Ovary (tissue), 9 donors: Measurements from ENCODE around the gene ORMDL2. TPM values are rescaled to one million over a fixed set of nuclear protein-coding genes. Genes with fewer than 3 reads are reported as not detected.

ENCODE experiments used
- DNase-seq, 5 donors: peaks; one replicate each; pipeline ENCODE4 v3.0.0-alpha.2; 2019 to 2020
- H3K27ac ChIP-seq, 2 donors: fragments of 200-600 bp; one replicate each; pipeline versions ENCODE4 v1.5.1 to v1.8.0; 2019 to 2022
- H3K27me3 ChIP-seq: fragments of 200-600 bp; one replicate; pipeline ENCODE4 v1.8.0; 2022
- H3K36me3 ChIP-seq: fragments of 200-600 bp; sonication (generic); one replicate; pipeline ENCODE4 v1.5.1; 2019
- H3K4me1 ChIP-seq: one replicate; pipeline ENCODE4 v1.8.1; 2013; ENCODE audit warnings: mild to moderate bottlenecking, moderate library complexity; ENCODE audit not compliant: insufficient read depth
- H3K4me3 ChIP-seq: fragments of 200-600 bp; sonication (generic); one replicate; pipeline ENCODE4 v1.5.1; 2017
- H3K9me3 ChIP-seq, 2 donors: fragments of 200-600 bp in 1 of 2; sonication (generic) in 1 of 2; one replicate each; pipeline versions ENCODE4 v1.5.1 to v1.8.1; 2013 to 2019; ENCODE audit warnings: mild to moderate bottlenecking in 1 of 2, moderate library complexity in 1 of 2
- CTCF ChIP-seq, 3 donors: fragments of 450-650 bp in 2 of 3; fragments of 200-600 bp in 1 of 3; IDR thresholded peaks; one replicate each; pipeline versions ENCODE4 v1.5.1 to v1.8.0; 2016 to 2022; ENCODE audit warnings: antibody characterized with exemption in 3 of 3, mild to moderate bottlenecking in 1 of 3
- EP300 ChIP-seq: sonication (generic); formaldehyde crosslinking; IDR thresholded peaks from one replicate; pipeline ENCODE4 v1.6.1; 2017; ENCODE audit warnings: antibody characterized with exemption
- POLR2A ChIP-seq: fragments of 450-650 bp; IDR thresholded peaks from one replicate; pipeline ENCODE4 v1.6.1; 2017; ENCODE audit warnings: antibody characterized with exemption, mild to moderate bottlenecking, moderate library complexity
- WGBS, 3 donors: extraction: QIAGEN DNeasy Blood & Tissue Kit in 1 of 3; methylation state at CpG; one replicate each; pipeline versions ENCODE4 v1.1.5 to v1.1.7; 2013 to 2017; 5-methylcytosine and 5-hydroxymethylcytosine counted together
- intact Hi-C, 4 donors: fragments of 100-400 bp; cut with DNase I; formaldehyde crosslinking; loops; one replicate each; pipeline versions ENCODE4 v1.11.0 to v1.15.1; 2022 to 2023
- polyA plus RNA-seq, 2 donors: library from polyadenylated mRNA; stranded (reverse); fragments of 200-250 nt in 1 of 2; fragments of 350-450 nt in 1 of 2; fragmentation: Illumina TruSeq in 1 of 2; extraction: RNeasy Lipid Tissue Mini Kit (QIAGEN cat#74804) in 1 of 2; gene quantifications; one replicate each; pipeline ENCODE4 v1.2.3, GENCODE V29; 2013 to 2014
- total RNA-seq, 7 donors: library from RNA; depleted of rRNA in 2 of 7; stranded (reverse); fragments of >200 nt in 2 of 7; fragmentation: NEBNext Ultra II Directional in 3 of 7; extraction: Animal tissue kit (Norgen Biotek cat#: 25700) in 3 of 7; gene quantifications; one replicate each; pipeline versions ENCODE4 v1.1.0 to v1.2.4, GENCODE V29; 2016 to 2023
- donor health status: DM: no; HTN: no; CAD: no; lungs with moderate emphysema.
- donor health status: DM: no; HTN: no; CAD: no.
- donor health status: Bipolar disorder and iron deficiency.
- donor health status: DM: yes; HTN: yes; CAD: no.
- donor health status: DM: no; HTN: no; CAD: no.
- donor health status: DM: yes; HTN: yes; CAD: no.

ORMDL2 gene
- total and polyA plus RNA-seq, 9 donors, result 8.6 to 38.9 (median 20.8) TPM

GRCh38 chr12:55818140-55818728, 393 bp downstream of the ORMDL2 start:
- Histone ChIP-seq H3K9me3 (no peaks in the 10 kb centered on the region), H3K4me3 (peak overlapping the region; percentile 63), H3K27ac (peak overlapping the region in 1 of 2 donors; percentile 18), H3K4me1 (peaks cover 3% of the 10 kb centered on the region), H3K36me3 (no peaks in the 10 kb centered on the region), H3K27me3 (no peaks in the 10 kb centered on the region)
- TF ChIP-seq CTCF (IDR thresholded peaks at IDR 0.05), result no peak
- peak; percentile 51 for TF ChIP-seq POLR2A
- intact Hi-C loops, result loop anchor here in 2 of 4 donors (5.0 to 10.0 kb wide), 2 partner anchors 63 to 71 kb away; no protein-coding TSS in a partner anchor
- 1% methylated on average over 17 of the region's 17 CpGs for WGBS, 3 donors
- DNase-seq, result no peak

GRCh38 chr12:55818886-55819285, 1.0 kb downstream of the ORMDL2 start:
- 51 to 65% (median 59%) methylated on average over 6 of the region's 6 CpGs for WGBS, 3 donors
- no peak for DNase-seq
- Histone ChIP-seq H3K4me3 (no peak overlapping the region), H3K36me3 (no peaks in the 10 kb centered on the region), H3K27ac (no peak overlapping the region), H3K4me1 (peaks cover 3% of the 10 kb centered on the region), H3K9me3 (no peaks in the 10 kb centered on the region), H3K27me3 (no peaks in the 10 kb centered on the region)
- intact Hi-C loops, result loop anchor here in 2 of 4 donors (5.0 to 10.0 kb wide), 2 partner anchors 64 to 72 kb away; no protein-coding TSS in a partner anchor
- TF ChIP-seq EP300, result no peak
- TF ChIP-seq CTCF (IDR thresholded peaks at IDR 0.05), result no peak
- TF ChIP-seq POLR2A, result no peak

GRCh38 chr12:55820679-55821078, 2.8 kb downstream of the ORMDL2 start:
- Histone ChIP-seq H3K27me3 (no peaks in the 10 kb centered on the region), H3K4me1 (no peaks in the 10 kb centered on the region), H3K36me3 (no peaks in the 10 kb centered on the region), H3K9me3 (no peaks in the 10 kb centered on the region), H3K4me3 (no peak overlapping the region), H3K27ac (no peak overlapping the region)
- intact Hi-C loops, result no loop called here
- DNase-seq, result no peak
- WGBS, 3 donors, result 70 to 91% (median 84%) methylated on average over 1 of the region's 1 CpG
- TF ChIP-seq EP300 (no peak), CTCF (IDR thresholded peaks at IDR 0.05) (no peak), POLR2A (no peak)

GRCh38 chr12:55822228-55822627, 4.4 kb downstream of the ORMDL2 start:
- 28 to 41% (median 35%) methylated on average over 6 of the region's 6 CpGs for WGBS, 3 donors
- H3K27ac ChIP-seq, result no peak overlapping the region

More at GRCh38 chr12:55822228-55822627, 4.4 kb downstream of the ORMDL2 start:
- intact Hi-C loops, result no loop called here
- H3K9me3 ChIP-seq, result no peaks in the 10 kb centered on the region
- H3K4me1 ChIP-seq, result peaks cover 1% of the 10 kb centered on the region
- no peaks in the 10 kb centered on the region for H3K27me3 ChIP-seq
- H3K4me3 ChIP-seq, result no peak overlapping the region
- H3K36me3 ChIP-seq, result no peaks in the 10 kb centered on the region
- DNase-seq, result no peak
- TF ChIP-seq POLR2A (no peak), EP300 (no peak), CTCF (IDR thresholded peaks at IDR 0.05) (no peak)
